Activated CD4-positive, alpha-beta T cell treated with anti-CD3 and anti-CD28 coated beads for 48 hours (primary cell): ENCODE results near the gene ATF6.
A peak's percentile ranks its signal among the peaks of the same experiment; 100 is the strongest.
"Not testable (repeated sequence)": the region's sequence is repeated elsewhere in the genome, so short reads cannot be mapped to it uniquely, and the experiment has no call there.

Experiments
- DNase-seq: peaks from one replicate; pipeline ENCODE4 v3.0.0-alpha.2; 2020

The ATF6 gene

DNA sequence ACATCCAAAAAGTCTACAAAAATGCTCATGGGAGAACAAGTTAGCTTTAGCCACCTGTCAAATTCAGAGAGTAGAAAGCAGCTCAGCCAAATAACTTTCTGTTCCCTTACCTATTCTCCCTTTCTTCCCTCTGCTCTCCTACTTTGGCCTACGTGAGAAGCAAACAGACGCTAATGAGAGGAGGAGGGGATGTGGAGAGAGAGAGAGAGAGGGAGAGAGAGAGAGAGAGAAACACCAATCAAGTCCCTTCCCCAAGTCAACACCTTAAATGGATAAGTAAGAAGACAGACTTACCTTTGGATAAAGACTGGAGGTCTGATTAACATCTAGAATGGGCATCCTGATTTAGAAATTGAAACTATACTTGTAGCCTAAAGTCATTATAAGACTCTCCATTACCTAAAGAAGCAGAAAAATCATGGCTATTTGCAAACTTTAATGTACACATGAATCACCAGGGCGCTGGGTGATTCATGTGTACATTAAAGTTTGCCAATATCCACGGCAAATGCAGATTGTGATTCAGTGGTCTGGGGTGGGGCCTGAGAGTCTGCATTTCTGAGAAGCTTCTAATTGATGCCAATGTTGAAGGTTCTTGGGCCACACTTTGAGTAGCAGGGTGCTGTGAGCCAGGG is 29.7 kb upstream of the ATF6 start:
- peak; percentile 59 for DNase-seq

GRCh38 chr1:161737625-161738024 is 28.5 kb upstream of the ATF6 start:
- DNase-seq: no peak

DNA sequence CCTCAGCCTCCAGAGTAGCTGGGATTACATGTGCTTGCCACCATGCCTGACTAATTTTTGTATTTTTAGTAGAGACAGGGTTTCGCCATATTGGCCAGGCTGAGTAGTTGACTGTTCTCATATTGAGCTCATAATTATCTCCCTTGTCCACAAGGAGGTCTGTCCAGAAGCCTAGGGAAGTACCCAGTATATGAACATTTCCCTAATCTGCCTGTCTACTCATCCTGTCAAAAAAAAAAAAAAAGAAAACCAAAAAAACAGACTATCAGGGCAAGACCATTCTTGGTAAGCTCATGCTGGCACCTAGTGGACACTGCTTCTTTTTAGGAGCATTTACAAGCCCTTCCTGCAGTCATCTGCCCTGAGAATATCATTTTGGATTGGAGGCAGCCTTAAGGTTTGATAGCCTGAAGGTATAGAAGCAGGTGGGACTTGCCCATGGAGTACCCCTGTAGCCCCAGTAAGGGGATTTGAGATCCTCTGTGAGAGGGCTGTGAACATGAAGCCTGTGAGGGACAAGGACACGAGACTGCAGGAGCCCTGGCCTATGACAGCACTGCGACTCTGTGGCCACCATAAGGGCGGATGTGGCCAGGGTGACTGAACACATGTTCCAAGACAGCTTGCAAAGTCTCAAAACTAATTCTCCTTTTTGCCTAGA is 27.4 kb upstream of the ATF6 start:
- peak; percentile 47 for DNase-seq

DNA sequence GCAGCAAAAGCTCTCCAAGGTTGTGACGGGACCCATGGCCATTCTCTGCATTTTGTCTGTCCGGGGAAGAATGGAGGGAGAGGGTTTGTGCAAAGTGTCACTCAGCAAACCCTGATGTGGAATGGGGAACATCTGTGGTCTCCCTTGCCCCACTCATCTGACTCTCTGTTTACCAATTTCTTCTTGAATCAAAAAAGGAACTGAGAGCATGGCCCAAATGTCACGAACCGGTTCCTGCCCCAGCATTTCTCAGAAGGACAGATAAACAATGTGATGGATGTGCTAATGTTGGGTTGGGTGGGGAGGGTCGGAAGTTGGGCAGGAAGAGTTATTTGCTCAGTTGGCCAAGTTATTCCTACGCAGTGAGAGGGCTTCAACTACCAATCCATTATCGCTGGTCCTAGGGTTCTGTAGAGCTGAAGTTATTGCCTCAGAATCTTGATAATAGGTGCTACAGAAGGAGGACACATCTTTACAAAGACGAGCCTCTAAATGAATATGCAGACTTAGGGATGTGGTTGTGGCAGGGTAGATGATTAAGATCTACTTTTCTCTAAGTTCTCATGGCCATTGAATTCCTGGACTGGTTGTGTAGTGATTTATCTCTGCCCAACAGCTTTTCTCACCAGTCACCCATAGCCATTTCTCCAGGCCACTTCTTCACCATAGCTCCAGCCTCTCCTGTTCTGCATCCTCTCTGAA is 26.1 kb upstream of the ATF6 start:
- no peak for DNase-seq

DNA sequence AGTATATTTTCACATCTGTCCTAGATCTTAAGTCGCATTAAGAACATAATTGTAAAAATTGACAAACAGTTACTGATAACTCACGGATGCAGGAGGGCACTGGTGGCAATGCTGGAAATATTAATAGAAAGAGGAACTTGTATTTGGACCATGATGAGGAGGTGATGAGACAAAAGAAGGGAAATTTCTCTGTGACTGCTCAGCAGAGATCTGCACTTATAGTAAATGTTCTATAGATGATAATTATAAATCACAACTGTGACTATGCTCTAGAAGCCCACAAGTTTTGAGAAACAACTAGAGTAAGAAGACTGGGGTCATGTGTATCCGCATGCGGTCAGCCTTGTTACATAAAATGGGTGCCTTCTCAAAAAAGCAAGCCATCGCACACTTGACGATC is 25.2 kb upstream of the ATF6 start:
- DNase-seq: no peak

- no peak for DNase-seq
Measured at GRCh38 chr1:161743231-161743630, 22.9 kb upstream of the ATF6 start.

- no peak for DNase-seq
Measured at GRCh38 chr1:161747801-161748200, 18.3 kb upstream of the ATF6 start.

GRCh38 chr1:161749509-161750407 is 16.4 kb upstream of the ATF6 start, which contains the start of gene DUSP12:
DUSP12 (plus strand) TSS chr1:161749786; CDS start chr1:161749802, 16 bp downstream.
- DNase-seq: peak; percentile 93

- peak; percentile 52 for DNase-seq
Measured at GRCh38 chr1:161763522-161764098, 2.5 kb upstream of the ATF6 start.

- no peak for DNase-seq
Measured at GRCh38 chr1:161768461-161768860, 2.3 kb downstream of the ATF6 start.

DNA sequence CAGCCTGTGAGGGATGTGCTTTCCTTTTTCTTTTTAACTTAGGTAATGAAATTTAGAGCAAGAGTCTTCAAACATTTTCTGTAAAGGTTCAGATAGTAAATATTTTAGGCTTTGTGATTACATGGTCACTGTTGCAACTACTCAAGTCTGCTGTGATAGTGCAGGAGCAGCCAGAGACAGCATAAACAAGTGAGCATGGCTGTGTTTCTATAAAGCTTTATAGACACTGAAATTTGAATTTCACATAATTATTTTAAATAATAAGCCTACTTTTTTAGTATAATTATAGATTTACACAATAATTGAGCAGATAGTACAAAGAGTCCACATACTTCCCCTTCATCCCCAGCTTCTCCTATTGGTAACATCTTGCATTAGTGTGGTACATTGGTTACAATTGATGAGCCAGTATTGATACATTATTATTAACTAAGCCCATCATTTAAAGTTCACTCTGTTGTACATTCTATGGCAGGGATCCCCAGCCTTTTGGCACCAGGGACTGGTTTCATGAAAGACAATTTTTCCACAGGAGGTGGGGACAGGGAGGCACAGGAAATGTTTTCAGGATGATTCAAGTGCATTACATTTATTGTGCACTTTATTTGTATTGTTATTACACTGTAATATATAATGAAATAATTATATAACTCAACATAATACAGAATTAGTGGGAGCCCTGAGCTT is 3.0 kb downstream of the ATF6 start:
- no peak for DNase-seq

GRCh38 chr1:161769673-161770045 is 3.5 kb downstream of the ATF6 start:
- DNase-seq: not testable (repeated sequence)

GRCh38 chr1:161770250-161770649 is 4.1 kb downstream of the ATF6 start:
- DNase-seq: no peak

GRCh38 chr1:161771161-161771560 is 5.0 kb downstream of the ATF6 start:
- no peak for DNase-seq

DNA sequence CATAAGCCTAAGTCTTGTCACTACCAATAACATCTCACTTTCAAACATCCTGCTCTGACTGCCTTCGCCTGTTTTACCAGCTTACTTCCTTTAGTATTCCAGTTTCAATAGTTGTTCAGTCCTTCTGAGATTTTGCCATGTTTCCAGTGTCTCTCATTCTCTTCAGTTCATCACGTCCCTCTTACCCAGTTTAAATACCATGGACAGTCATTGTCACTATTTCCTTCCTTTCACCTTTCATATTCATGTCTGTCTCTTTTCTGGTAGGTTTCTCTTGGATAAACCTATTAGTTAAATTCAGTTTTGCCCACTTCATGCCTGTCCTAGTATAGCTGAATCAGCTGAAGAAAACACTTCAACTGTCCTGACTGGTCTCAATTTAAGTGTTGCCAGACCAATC is 5.9 kb downstream of the ATF6 start:
- DNase-seq: no peak

GRCh38 chr1:161772397-161772796 is 6.3 kb downstream of the ATF6 start:
- no peak for DNase-seq

DNA sequence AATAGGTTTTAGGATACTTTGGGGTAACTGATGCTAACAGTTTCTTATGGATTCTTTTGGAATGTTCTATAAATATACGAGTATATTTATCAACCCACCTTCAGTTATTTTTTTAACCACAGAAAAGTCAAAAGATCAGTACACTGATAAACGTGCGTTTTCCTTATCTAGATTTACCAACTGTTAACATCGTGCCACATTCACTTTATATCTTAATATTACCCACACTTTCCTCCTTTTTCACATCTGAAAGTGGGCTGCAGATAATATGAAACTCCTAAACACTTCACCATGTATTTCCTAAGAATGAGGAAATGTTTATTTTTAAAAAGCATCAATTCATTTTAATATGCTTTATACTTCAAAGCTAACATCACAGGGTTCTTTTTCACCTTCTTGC is 7.7 kb downstream of the ATF6 start:
- DNase-seq: no peak

- no peak for DNase-seq
Measured at GRCh38 chr1:161777261-161777660, 11.1 kb downstream of the ATF6 start.

GRCh38 chr1:161778522-161778921 is 12.4 kb downstream of the ATF6 start:
- no peak for DNase-seq

- no peak for DNase-seq
Measured at GRCh38 chr1:161779393-161779792, 13.3 kb downstream of the ATF6 start.

DNA sequence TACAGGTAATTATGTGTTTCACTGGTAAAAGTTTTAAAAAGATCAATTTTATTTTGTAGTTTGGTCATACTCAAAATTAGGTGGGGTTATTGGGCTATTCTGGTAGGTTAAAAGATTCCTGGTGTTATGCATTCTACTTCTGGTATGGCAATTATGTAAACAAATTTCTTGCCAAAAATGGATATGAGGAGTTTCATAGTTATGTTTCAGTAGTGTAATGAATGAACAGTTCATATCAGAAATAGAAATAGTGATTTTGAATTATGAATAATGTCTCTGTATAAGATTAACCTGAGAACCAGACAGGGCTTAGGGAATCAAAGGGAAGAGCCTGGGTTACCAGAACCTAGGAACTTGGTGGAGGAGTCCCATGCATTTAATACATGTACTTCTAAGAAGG is 15.9 kb downstream of the ATF6 start:
- no peak for DNase-seq

- DNase-seq: no peak
Measured at GRCh38 chr1:161782886-161783285, 16.8 kb downstream of the ATF6 start.
